OCI-LY7 (cell line): ENCODE results near the gene UNKL.

Experiments used
- CTCF ChIP-seq: fragments of 200-600 bp; sonication (generic); conservative IDR thresholded peaks from 2 replicates; pipeline ENCODE4 v1.5.1; 2014; ENCODE audit warnings: mild to moderate bottlenecking, antibody characterized with exemption, low read length, moderate library complexity, mixed read lengths
- EZH2phosphoT487 ChIP-seq: fragments of 200-600 bp; sonication (generic); IDR thresholded peaks from 2 replicates; pipeline ENCODE4 v1.6.1; 2018; ENCODE audit warnings: low read depth, borderline replicate concordance, mild to moderate bottlenecking, mixed run types, antibody characterized with exemption, low read length, moderate library complexity, mixed read lengths

- TF ChIP-seq CTCF = no peak
- no peak for TF ChIP-seq EZH2phosphoT487
Observed at GRCh38 chr16:1442697-1443096, 28.2 kb upstream of the UNKL start.
